Erythroblast (primary cell): ENCODE measurements around the gene ZFP1.

ENCODE experiments used
- DNase-seq, 2 experiments: peaks; one replicate each; lab custom pipeline; 2025; lab: John Stamatoyannopoulos, UW
- GATA1 ChIP-seq: IDR thresholded peaks from 2 replicates; pipeline ENCODE4 v1.6.1; 2011; ENCODE audit warnings: low read depth, mild to moderate bottlenecking, control low read depth, low read length, moderate library complexity
- POLR2A ChIP-seq: IDR thresholded peaks from 2 replicates; pipeline ENCODE4 v1.6.1; 2011; ENCODE audit warnings: mild to moderate bottlenecking, low read length

Gene ZFP1

DNA sequence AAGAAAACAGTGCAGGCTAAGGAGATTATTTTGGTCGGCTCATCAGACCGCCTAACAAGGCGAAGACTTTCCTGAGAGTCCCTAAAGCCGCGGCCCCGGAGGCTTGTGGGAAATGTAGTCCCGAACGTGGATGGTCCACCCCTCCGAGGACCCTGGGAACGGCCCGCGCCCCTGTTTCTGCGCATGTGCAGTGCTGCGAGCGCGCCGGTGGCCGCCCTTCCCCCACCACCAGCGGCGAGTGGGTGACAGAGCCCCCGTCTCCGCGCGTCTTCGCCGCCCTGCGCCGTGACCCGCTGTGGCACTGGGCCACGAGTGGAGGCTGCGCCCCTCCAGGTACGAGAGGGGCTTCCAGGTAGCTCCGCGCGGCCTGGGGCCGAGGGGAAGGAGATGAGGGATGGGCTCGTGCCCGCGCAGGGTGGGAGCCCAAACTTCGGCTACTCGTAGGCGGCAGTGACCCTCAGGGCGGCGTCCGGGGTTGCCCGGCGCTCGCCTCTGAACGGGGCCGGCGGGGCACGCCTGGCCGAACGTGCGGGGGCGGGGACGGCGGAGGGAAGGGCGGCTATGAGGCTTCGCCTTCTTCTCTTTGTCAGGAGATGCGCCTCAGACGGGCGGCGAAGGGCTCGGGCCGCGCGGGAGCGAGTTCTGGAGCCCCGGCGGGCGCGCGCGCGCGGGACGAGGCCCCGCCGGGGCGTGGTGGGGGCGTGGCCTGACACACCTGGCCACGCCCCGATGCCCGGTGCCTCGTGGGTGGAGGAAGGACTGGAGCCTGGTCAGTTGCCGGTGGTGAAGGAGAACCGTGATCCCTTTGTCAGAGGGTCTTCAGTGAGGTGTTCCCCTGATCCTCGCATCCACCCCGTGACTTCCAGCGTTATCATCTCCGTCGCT is at the start of gene ZFP1:
Gene ZFP1 (plus strand): TSS at position 214 of the 885 bp plus-strand sequence. CDS start 4,428 bp downstream, outside the sequence.
- DNase-seq = peak; percentile 95 to 96
- TF ChIP-seq GATA1 = no peak
- TF ChIP-seq POLR2A = peak; percentile 60

GRCh38 chr16:75099075-75099667 is 49.2 kb upstream of the ZFP1 start:
- no peak for DNase-seq
- TF ChIP-seq GATA1 (no peak), POLR2A (no peak)

DNA sequence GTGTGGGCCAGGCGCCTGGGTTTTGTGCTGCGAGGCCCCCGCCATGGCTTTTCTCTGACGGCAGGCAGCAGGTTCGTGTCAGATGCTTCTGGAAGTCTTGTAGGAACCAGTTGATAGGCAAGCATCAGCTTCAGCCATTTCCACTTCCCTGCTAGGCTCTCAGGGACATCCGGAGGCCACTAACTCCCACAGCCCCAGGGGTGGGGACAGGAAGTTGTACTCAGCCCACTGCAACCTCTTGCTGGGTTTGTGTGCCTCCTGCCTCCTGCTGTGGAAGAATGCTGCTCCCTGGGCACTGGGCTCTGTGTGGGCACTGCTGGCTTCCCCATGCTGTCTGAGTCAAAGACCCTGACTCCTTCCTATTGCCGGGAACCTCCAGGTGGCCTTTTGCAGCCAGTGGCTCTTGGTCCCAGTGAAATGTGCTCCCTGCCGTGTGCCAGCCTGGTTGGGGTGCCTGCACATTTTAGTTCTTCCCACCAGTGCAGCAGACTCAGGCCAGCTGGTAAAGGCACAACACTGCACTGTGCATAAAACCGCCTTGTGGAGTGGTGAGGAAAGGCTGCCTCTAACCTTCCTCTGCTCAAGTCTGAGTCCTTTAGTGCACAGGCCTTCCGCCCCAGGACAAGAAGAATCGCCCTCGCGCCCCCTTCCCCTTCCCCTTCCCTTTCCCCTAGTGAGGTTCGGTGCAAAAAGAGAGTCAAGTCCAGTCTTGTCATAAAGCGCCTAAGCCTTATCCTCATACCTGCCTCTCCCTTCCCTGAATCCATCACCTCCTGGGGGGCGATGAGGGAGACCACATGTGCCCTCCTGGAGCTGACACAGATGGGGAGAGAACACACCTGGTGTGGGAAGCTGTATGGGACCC is 48.4 kb upstream of the ZFP1 start:
- DNase-seq = no peak

GRCh38 chr16:75100603-75100990 is 47.7 kb upstream of the ZFP1 start:
- TF ChIP-seq POLR2A = no peak
- no peak for TF ChIP-seq GATA1
- DNase-seq = no peak

More for the DNA sequence above, 48.4 kb upstream of the ZFP1 start:
- no peak for TF ChIP-seq POLR2A
- TF ChIP-seq GATA1 = no peak

DNA sequence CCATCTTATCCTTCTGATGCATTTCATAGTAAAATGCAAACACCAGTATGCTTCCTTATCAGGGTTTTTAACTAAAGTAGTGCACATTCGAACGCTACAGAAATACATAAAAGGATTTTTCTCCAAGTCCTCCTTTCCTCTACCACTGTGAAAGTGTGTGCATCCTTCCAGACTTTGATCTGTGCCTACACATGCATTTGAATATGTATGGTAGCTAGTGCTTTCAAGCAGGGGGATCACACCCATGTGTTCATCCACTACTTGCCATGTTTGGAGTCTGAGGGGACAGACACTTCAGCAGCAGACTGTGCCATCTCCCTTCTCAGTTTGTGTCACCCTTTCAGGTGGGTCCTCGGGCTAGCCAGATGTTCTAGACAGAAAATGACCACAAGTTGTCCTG is 46.7 kb upstream of the ZFP1 start:
- TF ChIP-seq POLR2A = no peak
- no peak for TF ChIP-seq GATA1
- no peak for DNase-seq

DNA sequence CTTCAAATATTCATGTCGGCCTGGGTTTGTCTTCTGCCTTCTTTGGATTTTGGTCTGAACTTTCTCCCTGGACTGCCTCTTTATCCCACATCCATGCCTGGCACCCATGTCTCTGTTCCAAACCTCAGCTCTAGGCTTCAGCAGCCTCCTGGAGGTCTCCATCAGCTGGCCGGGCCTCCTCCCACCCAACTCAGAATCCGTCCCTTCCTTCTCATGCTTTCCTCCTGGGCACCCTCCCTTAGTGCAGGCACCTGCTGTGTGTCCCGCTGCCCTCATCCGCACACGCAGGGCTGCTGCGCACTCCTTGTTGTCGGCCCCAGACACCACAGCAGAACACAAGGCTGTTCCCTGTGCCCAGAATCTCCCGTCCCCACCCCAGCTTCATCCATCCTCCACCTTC is 45.7 kb upstream of the ZFP1 start:
- TF ChIP-seq GATA1 (no peak), POLR2A (no peak)
- DNase-seq = no peak

- no peak for DNase-seq
- TF ChIP-seq GATA1 (no peak), POLR2A (no peak)
Observed at GRCh38 chr16:75103994-75104393, 44.3 kb upstream of the ZFP1 start.

DNA sequence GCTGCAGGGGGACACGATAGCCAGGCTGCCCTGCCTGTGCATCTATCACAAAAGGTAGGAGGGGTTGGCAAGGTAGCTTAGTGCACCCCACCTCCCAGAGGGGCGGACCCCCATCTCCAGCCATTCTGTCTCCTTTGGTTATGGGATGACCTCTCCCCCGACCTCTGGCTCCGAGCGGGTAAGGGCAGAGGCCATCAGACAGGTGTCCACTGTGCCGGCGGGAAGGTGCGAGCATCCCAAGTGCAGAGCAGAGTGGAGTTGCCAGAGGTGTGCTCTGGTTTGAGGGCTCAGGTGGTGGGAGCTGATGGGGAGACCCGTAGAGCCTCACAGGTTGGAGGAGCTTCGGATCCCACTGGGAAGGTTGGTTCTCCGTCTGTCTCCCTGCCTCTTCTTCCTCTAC is 43.5 kb upstream of the ZFP1 start:
- no peak for DNase-seq
- TF ChIP-seq POLR2A (no peak), GATA1 (no peak)

DNA sequence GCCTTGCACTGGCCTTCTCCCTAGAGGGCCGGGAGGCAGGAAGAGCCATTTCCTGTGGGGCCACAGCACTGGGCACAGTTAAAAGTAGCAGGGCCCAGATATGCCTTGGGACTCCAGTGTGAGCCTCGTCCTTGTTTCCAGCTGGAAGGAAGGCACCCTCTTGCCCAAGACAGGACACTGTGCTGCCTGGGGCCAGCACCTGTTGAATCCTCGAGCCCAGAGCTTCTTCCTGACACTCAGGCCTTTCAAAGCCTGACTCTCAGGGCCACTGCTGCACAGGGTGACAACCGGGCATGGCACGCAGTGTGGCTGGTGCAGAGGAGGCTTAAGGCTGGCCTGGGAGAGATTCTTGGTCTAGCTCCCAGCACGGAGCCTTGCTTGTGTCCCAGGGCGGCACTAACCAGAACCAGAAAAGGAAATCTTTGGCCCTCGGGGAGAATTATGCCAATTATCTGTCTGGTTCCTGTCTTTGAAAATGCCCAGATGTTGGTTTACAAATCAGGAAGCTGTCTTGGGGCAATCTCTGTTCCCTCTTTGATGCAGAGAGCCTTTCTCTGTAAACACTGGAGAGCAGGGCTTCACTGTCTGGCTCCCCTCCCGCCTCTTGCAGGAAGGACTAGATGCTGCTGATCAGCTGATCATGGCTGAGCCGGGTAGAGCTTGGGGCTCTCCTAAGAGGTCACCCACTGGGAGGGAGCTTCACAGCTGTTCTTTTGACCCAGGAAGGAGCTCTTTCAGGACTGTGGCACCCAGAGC is 42.8 kb upstream of the ZFP1 start:
- TF ChIP-seq POLR2A = no peak
- no peak for TF ChIP-seq GATA1
- DNase-seq = no peak

GRCh38 chr16:75106351-75107274 is 41.7 kb upstream of the ZFP1 start:
- no peak for DNase-seq
- TF ChIP-seq GATA1 (no peak), POLR2A (no peak)

DNA sequence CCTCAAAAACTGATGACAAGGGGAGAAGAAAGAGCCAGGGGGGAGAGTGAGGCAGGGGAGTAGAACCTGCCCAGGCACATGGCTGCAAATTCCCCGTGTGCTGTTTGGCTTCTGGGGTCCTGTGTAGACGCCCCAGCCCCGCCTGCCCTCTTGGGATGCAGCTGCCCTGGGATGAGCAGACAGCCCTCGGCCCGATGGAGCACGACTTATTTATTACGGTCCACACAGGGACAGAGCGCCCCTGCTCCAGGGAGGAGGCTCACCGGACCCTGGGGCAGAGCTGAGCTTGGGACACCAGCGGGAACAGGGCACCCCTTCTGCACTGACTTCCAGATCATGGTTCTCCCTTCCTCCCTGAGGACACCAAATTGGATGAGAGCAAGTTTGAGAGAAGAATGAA is 40.8 kb upstream of the ZFP1 start:
- TF ChIP-seq GATA1 (no peak), POLR2A (no peak)
- no peak for DNase-seq
